ENCODE measurements around the gene GCNA.
"Not testable (repeated sequence)": the region's sequence is repeated elsewhere in the genome, so short reads cannot be mapped to it uniquely, and the experiment has no call there.

GCNA gene

DNA sequence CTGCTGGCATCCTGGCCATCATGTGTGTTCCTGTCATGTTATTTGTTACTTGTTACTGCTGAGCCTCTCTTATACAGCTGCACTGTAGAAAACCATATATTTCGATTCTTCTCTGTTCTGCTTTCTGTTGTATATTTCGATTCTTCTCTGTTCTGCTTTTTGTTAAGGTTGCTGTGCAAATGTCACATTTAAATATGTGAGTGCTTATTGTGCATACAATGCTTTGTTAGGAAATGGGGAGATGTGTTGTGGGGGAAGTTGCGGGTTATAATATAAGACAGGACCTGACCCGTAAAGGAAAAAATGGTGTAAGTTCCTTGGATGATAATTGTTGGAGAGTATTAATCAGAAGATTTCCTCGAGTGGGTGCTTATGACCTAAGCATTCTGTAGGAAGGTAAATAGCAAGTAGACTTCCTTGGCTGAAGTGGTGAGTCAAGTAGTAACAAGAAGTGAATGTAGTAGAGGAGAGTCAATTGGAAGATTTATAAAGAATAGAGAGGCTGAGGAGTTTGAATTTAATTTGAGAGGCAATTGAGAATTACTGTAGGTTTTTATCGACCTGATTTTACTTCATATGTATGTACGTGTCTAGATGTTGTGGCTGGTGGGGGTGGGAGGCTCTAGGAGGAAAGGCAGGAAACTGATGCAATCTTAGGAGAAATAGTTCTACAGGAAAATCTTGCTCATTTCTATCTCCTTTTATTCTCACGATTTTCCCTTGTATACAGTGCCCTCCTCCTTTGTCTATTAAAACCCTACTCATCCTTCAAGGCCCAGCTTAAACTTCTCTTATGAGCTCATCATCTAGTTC, 36.8 kb upstream of the GCNA start:
- H3K4me1 ChIP-seq (ENCODE audit: control insufficient read depth in 1 of 2, insufficient read depth in 2 of 2, low read length in 2 of 2) = peaks cover 22 to 52% of the 10 kb centered on the region in 2 donors
- no peak overlapping the region for H3K4me3 ChIP-seq (ENCODE audit: low read depth in 1 of 2, low read length in 2 of 2)
- peak overlapping the region; percentile 19 for H3K27ac ChIP-seq (ENCODE audit: low read length)
- H3K9me3 ChIP-seq (ENCODE audit: control insufficient read depth in 1 of 2, low read length in 2 of 2) = no peaks in the 10 kb centered on the region
- no peaks in the 10 kb centered on the region for H3K27me3 ChIP-seq (ENCODE audit: low read depth, low read length)
- peaks cover 5 to 6% of the 10 kb centered on the region in 2 donors for H3K36me3 ChIP-seq (ENCODE audit: control insufficient read depth in 1 of 2, insufficient read depth in 2 of 2, low read length in 2 of 2)

DNA sequence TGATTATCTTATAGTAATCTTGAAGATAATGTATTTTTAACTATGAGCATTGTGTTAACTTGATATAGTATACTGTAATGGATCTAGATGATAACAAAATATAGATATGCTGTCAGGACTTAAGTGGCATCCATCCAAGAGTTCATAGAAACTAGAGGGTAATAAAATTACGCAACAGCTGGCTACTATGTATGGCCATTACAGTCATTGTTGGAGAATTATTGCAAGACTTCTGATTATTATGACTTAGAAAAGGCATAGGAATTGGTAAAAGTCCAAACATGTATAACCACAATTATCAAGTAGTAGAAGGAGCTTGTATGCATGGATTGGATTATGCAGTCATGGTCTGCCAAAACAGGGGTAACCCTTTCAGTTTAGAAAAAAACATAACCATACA, 35.8 kb upstream of the GCNA start:
- Histone ChIP-seq H3K27ac (ENCODE audit: low read length) (no peak overlapping the region), H3K36me3 (ENCODE audit: control insufficient read depth in 1 of 2, insufficient read depth in 2 of 2, low read length in 2 of 2) (peaks cover 14 to 15% of the 10 kb centered on the region in 2 donors), H3K4me1 (ENCODE audit: control insufficient read depth in 1 of 2, insufficient read depth in 2 of 2, low read length in 2 of 2) (peaks cover 22 to 48% of the 10 kb centered on the region in 2 donors), H3K27me3 (ENCODE audit: low read depth, low read length) (no peaks in the 10 kb centered on the region), H3K9me3 (ENCODE audit: control insufficient read depth in 1 of 2, low read length in 2 of 2) (no peaks in the 10 kb centered on the region), H3K4me3 (ENCODE audit: low read depth in 1 of 2, low read length in 2 of 2) (no peak overlapping the region)

DNA sequence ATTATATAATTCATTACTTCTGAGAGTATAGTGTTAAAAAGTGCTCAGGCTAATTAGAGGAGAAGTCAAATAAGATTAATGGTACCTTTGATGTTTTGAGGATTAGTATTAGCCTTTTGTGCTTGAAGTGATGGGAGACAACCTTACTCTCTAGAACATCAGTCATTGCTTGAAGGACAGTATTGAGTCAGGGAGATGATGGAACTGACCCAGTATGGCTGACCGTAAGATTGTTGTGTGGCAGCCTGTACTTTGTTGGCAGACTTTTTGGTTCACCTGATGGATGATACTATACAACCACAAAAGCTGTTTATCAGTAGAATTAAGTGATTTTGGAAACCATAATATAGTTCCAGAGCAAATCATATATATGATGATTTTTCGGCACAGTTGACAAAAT, 35.4 kb upstream of the GCNA start:
- Histone ChIP-seq H3K27me3 (ENCODE audit: low read depth, low read length) (no peaks in the 10 kb centered on the region), H3K9me3 (ENCODE audit: control insufficient read depth in 1 of 2, low read length in 2 of 2) (no peaks in the 10 kb centered on the region), H3K27ac (ENCODE audit: low read length) (no peak overlapping the region), H3K36me3 (ENCODE audit: control insufficient read depth in 1 of 2, insufficient read depth in 2 of 2, low read length in 2 of 2) (peaks cover 18 to 19% of the 10 kb centered on the region in 2 donors), H3K4me1 (ENCODE audit: control insufficient read depth in 1 of 2, insufficient read depth in 2 of 2, low read length in 2 of 2) (peaks cover 22 to 47% of the 10 kb centered on the region in 2 donors), H3K4me3 (ENCODE audit: low read depth in 1 of 2, low read length in 2 of 2) (no peak overlapping the region)

DNA sequence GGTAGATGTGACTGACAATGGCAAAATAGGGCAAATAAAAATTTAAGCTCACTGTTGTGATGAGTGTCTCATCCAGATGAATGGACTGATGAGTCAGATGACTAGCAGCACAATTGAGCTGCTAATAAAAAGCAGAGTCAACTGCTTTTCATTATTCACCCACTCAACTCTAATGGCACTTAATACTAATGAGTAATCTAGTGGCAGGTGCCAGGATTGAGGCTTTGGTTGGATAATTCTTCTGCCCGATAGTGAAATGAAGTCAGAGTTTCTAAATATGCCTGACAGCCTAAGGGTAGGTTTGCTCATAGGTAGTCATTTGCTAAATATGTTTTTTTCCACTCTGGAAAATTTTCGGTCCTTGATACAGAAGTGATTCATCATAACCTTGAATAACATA, 34.9 kb upstream of the GCNA start:
- Histone ChIP-seq H3K4me3 (ENCODE audit: low read depth in 1 of 2, low read length in 2 of 2) (no peak overlapping the region), H3K27ac (ENCODE audit: low read length) (no peak overlapping the region), H3K27me3 (ENCODE audit: low read depth, low read length) (no peaks in the 10 kb centered on the region), H3K9me3 (ENCODE audit: control insufficient read depth in 1 of 2, low read length in 2 of 2) (no peaks in the 10 kb centered on the region), H3K36me3 (ENCODE audit: control insufficient read depth in 1 of 2, insufficient read depth in 2 of 2, low read length in 2 of 2) (peaks cover 22 to 23% of the 10 kb centered on the region in 2 donors), H3K4me1 (ENCODE audit: control insufficient read depth in 1 of 2, insufficient read depth in 2 of 2, low read length in 2 of 2) (peaks cover 22 to 43% of the 10 kb centered on the region in 2 donors)

DNA sequence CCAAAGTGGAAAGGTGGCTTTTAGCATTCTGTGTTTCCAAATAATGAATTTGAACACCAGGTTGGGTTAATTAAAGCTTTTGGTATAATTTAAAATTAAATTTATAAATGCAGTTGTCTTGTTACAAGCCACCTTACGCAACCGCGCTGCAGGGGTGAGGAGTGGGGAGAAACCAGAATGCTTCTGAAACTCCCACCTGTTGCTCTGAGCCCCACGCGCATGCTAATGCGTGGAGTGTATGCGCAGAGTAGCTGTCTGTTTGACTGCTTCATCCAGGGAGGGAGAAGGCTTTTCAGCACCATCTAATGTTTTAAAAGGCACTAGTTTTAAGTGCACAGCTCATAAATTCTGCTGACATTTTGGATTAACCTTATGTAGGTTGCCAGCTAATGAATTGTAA, 32.9 kb upstream of the GCNA start:
- H3K4me3 ChIP-seq (ENCODE audit: low read depth in 1 of 2, low read length in 2 of 2) = no peak overlapping the region
- H3K27ac ChIP-seq (ENCODE audit: low read length) = no peak overlapping the region
- H3K4me1 ChIP-seq (ENCODE audit: control insufficient read depth in 1 of 2, insufficient read depth in 2 of 2, low read length in 2 of 2) = peaks cover 17 to 27% of the 10 kb centered on the region in 2 donors
- H3K9me3 ChIP-seq (ENCODE audit: control insufficient read depth in 1 of 2, low read length in 2 of 2) = no peaks in the 10 kb centered on the region
- peaks cover 26 to 27% of the 10 kb centered on the region in 2 donors for H3K36me3 ChIP-seq (ENCODE audit: control insufficient read depth in 1 of 2, insufficient read depth in 2 of 2, low read length in 2 of 2)
- H3K27me3 ChIP-seq (ENCODE audit: low read depth, low read length) = no peaks in the 10 kb centered on the region

DNA sequence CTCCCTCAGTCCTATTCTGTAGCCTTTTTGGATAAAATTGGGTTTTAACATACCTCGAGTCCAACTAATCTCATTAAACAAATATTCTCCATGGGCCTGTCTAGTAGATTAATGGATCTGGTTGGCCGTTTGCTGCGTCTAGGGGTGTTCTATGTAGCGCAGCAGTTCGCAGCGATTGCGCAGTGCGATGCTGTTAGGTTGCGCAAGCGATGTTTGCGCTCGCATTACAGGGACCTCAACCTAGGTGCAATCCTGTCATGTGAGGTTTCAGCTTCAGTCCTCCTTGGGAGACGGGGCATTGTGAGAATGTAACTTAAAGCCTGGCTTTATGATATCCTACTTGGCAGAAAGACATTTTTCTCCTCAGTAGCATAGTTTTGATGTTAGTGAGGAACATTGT, 31.4 kb upstream of the GCNA start:
- Histone ChIP-seq H3K27ac (ENCODE audit: low read length) (no peak overlapping the region), H3K4me3 (ENCODE audit: low read depth in 1 of 2, low read length in 2 of 2) (no peak overlapping the region), H3K36me3 (ENCODE audit: control insufficient read depth in 1 of 2, insufficient read depth in 2 of 2, low read length in 2 of 2) (peaks cover 26 to 27% of the 10 kb centered on the region in 2 donors), H3K9me3 (ENCODE audit: control insufficient read depth in 1 of 2, low read length in 2 of 2) (no peaks in the 10 kb centered on the region), H3K27me3 (ENCODE audit: low read depth, low read length) (no peaks in the 10 kb centered on the region), H3K4me1 (ENCODE audit: control insufficient read depth in 1 of 2, insufficient read depth in 2 of 2, low read length in 2 of 2) (peaks cover 14 to 15% of the 10 kb centered on the region in 2 donors)

DNA sequence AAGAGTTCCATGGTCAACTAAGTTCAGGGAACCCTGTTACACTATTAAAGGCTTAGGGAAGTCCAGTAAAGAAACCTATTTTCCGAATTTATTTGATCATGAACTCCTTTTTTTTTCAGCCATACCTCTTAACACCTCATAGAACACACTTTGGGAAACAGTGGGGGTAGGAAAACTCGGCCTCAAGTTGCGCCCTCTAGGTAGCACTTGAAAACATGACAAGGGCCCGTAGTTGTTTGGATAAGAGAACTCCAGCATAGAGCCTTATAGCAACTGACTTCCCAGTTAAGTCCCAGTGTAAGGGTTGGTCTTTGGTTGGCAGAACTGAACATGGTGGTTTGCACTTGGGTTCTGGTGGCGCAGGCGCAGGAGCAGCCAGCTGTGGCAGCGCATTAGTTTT, 30.9 kb upstream of the GCNA start:
- Histone ChIP-seq H3K27me3 (ENCODE audit: low read depth, low read length) (no peaks in the 10 kb centered on the region), H3K36me3 (ENCODE audit: control insufficient read depth in 1 of 2, insufficient read depth in 2 of 2, low read length in 2 of 2) (peaks cover 23 to 27% of the 10 kb centered on the region in 2 donors)

DNA sequence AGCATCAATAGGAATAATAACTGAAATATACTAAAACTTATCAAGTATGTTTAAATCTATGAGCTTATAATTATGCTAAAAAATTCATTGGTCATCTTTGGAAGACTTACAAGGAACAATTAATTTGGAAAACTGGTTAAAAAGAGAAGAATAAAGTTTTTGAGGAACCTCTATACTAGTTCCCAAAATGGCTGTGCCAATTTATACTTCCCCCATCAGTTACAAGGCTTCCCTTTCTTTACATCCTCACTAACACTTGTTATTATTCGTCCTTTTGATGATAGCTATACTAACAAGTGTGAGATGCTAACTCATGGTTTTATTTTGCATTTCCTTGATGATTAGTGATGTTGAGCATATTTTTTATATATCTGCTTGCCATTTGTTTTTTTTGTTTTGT, 28.3 kb upstream of the GCNA start:
- Histone ChIP-seq H3K27me3 (ENCODE audit: low read depth, low read length) (no peaks in the 10 kb centered on the region), H3K9me3 (ENCODE audit: control insufficient read depth in 1 of 2, low read length in 2 of 2) (no peaks in the 10 kb centered on the region), H3K4me3 (ENCODE audit: low read depth in 1 of 2, low read length in 2 of 2) (no peak overlapping the region), H3K36me3 (ENCODE audit: control insufficient read depth in 1 of 2, insufficient read depth in 2 of 2, low read length in 2 of 2) (peaks cover 23 to 36% of the 10 kb centered on the region in 2 donors), H3K4me1 (ENCODE audit: control insufficient read depth in 1 of 2, insufficient read depth in 2 of 2, low read length in 2 of 2) (peaks cover 0 to 4% of the 10 kb centered on the region in 2 donors), H3K27ac (ENCODE audit: low read length) (no peak overlapping the region)

More for the DNA sequence above, 30.9 kb upstream of the GCNA start:
- Histone ChIP-seq H3K4me3 (ENCODE audit: low read depth in 1 of 2, low read length in 2 of 2) (no peak overlapping the region), H3K4me1 (ENCODE audit: control insufficient read depth in 1 of 2, insufficient read depth in 2 of 2, low read length in 2 of 2) (peaks cover 9 to 10% of the 10 kb centered on the region in 2 donors), H3K9me3 (ENCODE audit: control insufficient read depth in 1 of 2, low read length in 2 of 2) (no peaks in the 10 kb centered on the region), H3K27ac (ENCODE audit: low read length) (no peak overlapping the region)

DNA sequence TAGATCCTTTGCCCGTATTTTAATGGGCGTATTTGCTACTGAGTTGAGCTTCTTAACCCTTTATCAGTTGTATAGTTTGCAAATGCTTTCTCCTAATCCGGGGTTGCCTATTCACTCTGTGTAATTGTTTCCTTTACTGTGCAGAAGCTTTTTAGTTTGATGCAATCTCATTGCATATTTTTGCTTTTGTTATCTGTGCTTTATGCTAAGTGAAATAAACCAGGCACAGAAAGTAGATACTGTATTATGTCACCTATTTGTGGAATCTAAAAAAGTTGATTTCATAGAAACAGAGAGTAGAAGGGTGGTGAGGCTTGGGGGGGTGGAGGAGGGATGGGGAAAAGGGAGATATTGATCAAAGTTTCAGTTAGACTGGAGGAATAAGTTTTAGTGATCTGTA, 27.7 kb upstream of the GCNA start:
- Histone ChIP-seq H3K27me3 (ENCODE audit: low read depth, low read length) (no peaks in the 10 kb centered on the region), H3K27ac (ENCODE audit: low read length) (no peak overlapping the region), H3K9me3 (ENCODE audit: control insufficient read depth in 1 of 2, low read length in 2 of 2) (no peaks in the 10 kb centered on the region), H3K36me3 (ENCODE audit: control insufficient read depth in 1 of 2, insufficient read depth in 2 of 2, low read length in 2 of 2) (peaks cover 29 to 36% of the 10 kb centered on the region in 2 donors), H3K4me3 (ENCODE audit: low read depth in 1 of 2, low read length in 2 of 2) (no peak overlapping the region), H3K4me1 (ENCODE audit: control insufficient read depth in 1 of 2, insufficient read depth in 2 of 2, low read length in 2 of 2) (no peaks in the 10 kb centered on the region)

DNA sequence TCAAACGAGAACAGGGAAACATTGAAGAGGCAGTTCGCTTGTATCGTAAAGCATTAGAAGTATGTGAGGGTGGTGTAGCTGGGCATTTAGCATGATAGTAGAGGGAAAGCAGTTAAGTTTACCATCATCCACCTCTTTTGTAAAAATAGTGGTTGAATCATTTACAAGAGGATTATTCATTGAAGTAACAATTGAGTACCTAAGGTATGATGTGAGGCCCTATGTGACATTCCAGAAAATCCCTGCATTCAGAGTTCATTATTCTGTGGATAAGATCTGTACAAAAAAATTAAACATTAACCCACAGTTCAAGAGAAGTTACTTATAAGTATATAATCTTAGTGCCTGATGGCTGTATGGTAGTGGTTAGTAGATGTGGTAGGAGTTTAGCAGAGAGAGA, 22.2 kb upstream of the GCNA start:
- no peaks in the 10 kb centered on the region for H3K27me3 ChIP-seq (ENCODE audit: low read depth, low read length)
- H3K4me3 ChIP-seq (ENCODE audit: low read depth in 1 of 2, low read length in 2 of 2) = no peak overlapping the region
- no peaks in the 10 kb centered on the region for H3K4me1 ChIP-seq (ENCODE audit: control insufficient read depth in 1 of 2, insufficient read depth in 2 of 2, low read length in 2 of 2)
- peaks cover 33 to 42% of the 10 kb centered on the region in 2 donors for H3K36me3 ChIP-seq (ENCODE audit: control insufficient read depth in 1 of 2, insufficient read depth in 2 of 2, low read length in 2 of 2)
- H3K27ac ChIP-seq (ENCODE audit: low read length) = no peak overlapping the region
- no peaks in the 10 kb centered on the region for H3K9me3 ChIP-seq (ENCODE audit: control insufficient read depth in 1 of 2, low read length in 2 of 2)

DNA sequence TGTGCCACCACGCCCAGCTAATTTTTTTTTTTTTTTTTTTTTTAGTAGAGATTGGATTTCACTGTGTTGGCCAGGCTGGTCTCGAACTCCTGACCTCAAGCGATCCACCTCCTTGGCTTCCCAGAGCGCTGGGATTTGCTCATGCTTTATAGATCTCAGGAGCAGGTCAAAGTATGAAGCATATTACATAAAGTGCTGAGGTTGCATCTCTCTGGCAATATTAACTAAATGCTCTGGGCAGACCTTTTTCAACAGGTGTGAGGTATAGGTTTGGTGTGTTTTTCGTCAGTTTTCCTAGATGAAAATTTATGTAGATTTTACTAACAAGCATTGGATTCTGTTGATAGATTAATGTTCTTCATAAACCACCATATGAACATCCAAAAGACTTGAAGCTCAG, 19.3 kb upstream of the GCNA start:
- Histone ChIP-seq H3K36me3 (ENCODE audit: control insufficient read depth in 1 of 2, insufficient read depth in 2 of 2, low read length in 2 of 2) (peaks cover 60 to 61% of the 10 kb centered on the region in 2 donors), H3K9me3 (ENCODE audit: control insufficient read depth in 1 of 2, low read length in 2 of 2) (no peaks in the 10 kb centered on the region), H3K27me3 (ENCODE audit: low read depth, low read length) (no peaks in the 10 kb centered on the region), H3K4me1 (ENCODE audit: control insufficient read depth in 1 of 2, insufficient read depth in 2 of 2, low read length in 2 of 2) (no peaks in the 10 kb centered on the region), H3K27ac (ENCODE audit: low read length) (no peak overlapping the region), H3K4me3 (ENCODE audit: low read depth in 1 of 2, low read length in 2 of 2) (no peak overlapping the region)

DNA sequence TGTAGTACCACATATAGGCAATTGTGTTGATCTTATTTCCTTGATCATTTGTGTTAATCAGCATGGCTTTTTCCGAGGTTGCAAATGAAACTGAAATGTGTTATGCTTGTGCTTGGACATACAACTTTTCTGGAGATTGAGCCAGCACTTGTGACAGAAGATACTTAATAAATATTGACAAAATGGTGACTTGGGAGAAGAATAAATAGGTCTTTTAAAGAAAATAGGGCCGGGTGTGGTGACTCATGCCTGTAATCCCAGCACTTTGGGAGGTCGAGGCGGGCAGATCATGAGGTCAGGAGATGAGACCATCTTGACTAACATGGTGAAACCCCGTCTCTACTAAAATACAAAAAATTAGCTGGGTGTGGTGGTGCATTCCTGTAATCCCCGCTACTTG, 18.5 kb upstream of the GCNA start:
- peaks cover 63 to 68% of the 10 kb centered on the region in 2 donors for H3K36me3 ChIP-seq (ENCODE audit: control insufficient read depth in 1 of 2, insufficient read depth in 2 of 2, low read length in 2 of 2)
- not testable (repeated sequence) for H3K9me3 ChIP-seq (ENCODE audit: control insufficient read depth in 1 of 2, low read length in 2 of 2); H3K4me1 ChIP-seq (ENCODE audit: control insufficient read depth in 1 of 2, insufficient read depth in 2 of 2, low read length in 2 of 2); H3K27me3 ChIP-seq (ENCODE audit: low read depth, low read length); H3K27ac ChIP-seq (ENCODE audit: low read length); H3K4me3 ChIP-seq (ENCODE audit: low read depth in 1 of 2, low read length in 2 of 2)
